HEK293 (cell line): ENCODE measurements around the gene GBA3.

Source experiments
- CTCF ChIA-PET: fragments of 350-600 bp; formaldehyde crosslinking; extraction: SDS; loops from one replicate; lab custom pipeline; 2021; ENCODE audit warnings: antibody characterized with exemption; lab: Yijun Ruan, JAX
- POLR2A ChIA-PET: fragments of 300-600 bp; formaldehyde crosslinking; extraction: SDS; loops from one replicate; lab custom pipeline; 2020; ENCODE audit warnings: antibody characterized with exemption, inconsistent platforms; lab: Yijun Ruan, JAX
- H3K27ac ChIP-seq: fragments of 200-500 bp; sonication (Bioruptor generic); 2 replicates; pipeline ENCODE4 v1.5.1; 2014; ENCODE audit warnings: low read depth, low read length, control low read depth, inconsistent platforms; ENCODE audit errors: extremely low read depth
- H3K36me3 ChIP-seq, 2 experiments: fragments of 200-500 bp in 1 of 2; sonication (Bioruptor generic) in 1 of 2; 1 replicate in 1 of 2; 2 replicates in 1 of 2; pipeline ENCODE4 v1.5.1; 2014 to 2017; ENCODE audit warnings: inconsistent platforms in 2 of 2, low read length in 2 of 2; ENCODE audit not compliant: control insufficient read depth in 2 of 2, insufficient read depth in 1 of 2
- H3K4me1 ChIP-seq: fragments of 200-500 bp; sonication (Bioruptor generic); 2 replicates; pipeline ENCODE4 v1.5.1; 2014; ENCODE audit warnings: mild to moderate bottlenecking, low read length, inconsistent platforms; ENCODE audit not compliant: control insufficient read depth, insufficient read depth
- H3K4me3 ChIP-seq: 2 replicates; pipeline ENCODE4 v1.5.1; 2011; ENCODE audit warnings: low read depth, mild to moderate bottlenecking, control low read depth, low read length, moderate library complexity
- H3K9me3 ChIP-seq: fragments of 200-500 bp; sonication (Bioruptor generic); 2 replicates; pipeline ENCODE4 v1.5.1; 2014; ENCODE audit warnings: low read depth, low read length, inconsistent platforms; ENCODE audit not compliant: control insufficient read depth, insufficient read depth
- GLIS1 ChIP-seq: fragments of 450-650 bp; formaldehyde crosslinking; IDR thresholded peaks from 2 replicates; pipeline ENCODE4 v1.5.1; 2016; ENCODE audit warnings: missing biosample characterization, missing genetic modification characterization
- GLIS2 ChIP-seq: fragments of 450-650 bp; formaldehyde crosslinking; IDR thresholded peaks from 2 replicates; pipeline ENCODE4 v1.5.1; 2016; ENCODE audit warnings: missing biosample characterization, missing genetic modification characterization
- SCRT2 ChIP-seq: fragments of 450-650 bp; formaldehyde crosslinking; IDR thresholded peaks from 2 replicates; pipeline ENCODE4 v1.5.1; 2016; ENCODE audit warnings: missing biosample characterization, missing genetic modification characterization
- ZBTB20 ChIP-seq: fragments of 450-650 bp; formaldehyde crosslinking; IDR thresholded peaks from 2 replicates; pipeline ENCODE4 v1.5.1; 2016; ENCODE audit warnings: missing biosample characterization, missing genetic modification characterization
- ZNF221 ChIP-seq: fragments of 450-650 bp; formaldehyde crosslinking; IDR thresholded peaks from 2 replicates; pipeline ENCODE4 v1.5.1; 2017; ENCODE audit warnings: missing biosample characterization, missing genetic modification characterization, borderline replicate concordance
- ZNF48 ChIP-seq: fragments of 450-650 bp; formaldehyde crosslinking; IDR thresholded peaks from 2 replicates; pipeline ENCODE4 v1.5.1; 2016; ENCODE audit warnings: missing biosample characterization, missing genetic modification characterization
- ZNF488 ChIP-seq: fragments of 450-650 bp; formaldehyde crosslinking; IDR thresholded peaks from 2 replicates; pipeline ENCODE4 v1.5.1; 2016; ENCODE audit warnings: missing biosample characterization, missing genetic modification characterization
- ZNF549 ChIP-seq: fragments of 450-650 bp; IDR thresholded peaks from 2 replicates; pipeline ENCODE4 v1.5.1; 2018; ENCODE audit warnings: missing biosample characterization, missing genetic modification characterization, mild to moderate bottlenecking, inconsistent platforms, moderate library complexity
- ZNF670 ChIP-seq: fragments of 450-650 bp; formaldehyde crosslinking; IDR thresholded peaks from 2 replicates; pipeline ENCODE4 v1.5.1; 2016; ENCODE audit warnings: missing biosample characterization, missing genetic modification characterization, low read depth
- ZNF768 ChIP-seq: fragments of 450-650 bp; formaldehyde crosslinking; IDR thresholded peaks from 2 replicates; pipeline ENCODE4 v1.5.1; 2018; ENCODE audit warnings: missing biosample characterization, mild to moderate bottlenecking, missing genetic modification characterization
- TF ChIP-seq, protein P1 (sequence below): fragments of 450-650 bp; formaldehyde crosslinking; IDR thresholded peaks from 2 replicates; pipeline ENCODE4 v1.5.1; 2016; ENCODE audit warnings: missing biosample characterization, missing genetic modification characterization
- TF ChIP-seq, protein P2 (sequence below): fragments of 450-650 bp; formaldehyde crosslinking; IDR thresholded peaks from 2 replicates; pipeline ENCODE4 v1.5.0; 2017; ENCODE audit warnings: missing biosample characterization, missing genetic modification characterization, borderline replicate concordance
- TF ChIP-seq, protein P3 (sequence below): fragments of 450-650 bp; formaldehyde crosslinking; IDR thresholded peaks from 2 replicates; pipeline ENCODE4 v1.5.1; 2017; ENCODE audit warnings: missing biosample characterization, missing genetic modification characterization
- TF ChIP-seq, protein P4 (sequence below): fragments of 450-650 bp; formaldehyde crosslinking; IDR thresholded peaks from 2 replicates; pipeline ENCODE4 v1.5.1; 2016; ENCODE audit warnings: missing biosample characterization, missing genetic modification characterization

The GBA3 gene

DNA sequence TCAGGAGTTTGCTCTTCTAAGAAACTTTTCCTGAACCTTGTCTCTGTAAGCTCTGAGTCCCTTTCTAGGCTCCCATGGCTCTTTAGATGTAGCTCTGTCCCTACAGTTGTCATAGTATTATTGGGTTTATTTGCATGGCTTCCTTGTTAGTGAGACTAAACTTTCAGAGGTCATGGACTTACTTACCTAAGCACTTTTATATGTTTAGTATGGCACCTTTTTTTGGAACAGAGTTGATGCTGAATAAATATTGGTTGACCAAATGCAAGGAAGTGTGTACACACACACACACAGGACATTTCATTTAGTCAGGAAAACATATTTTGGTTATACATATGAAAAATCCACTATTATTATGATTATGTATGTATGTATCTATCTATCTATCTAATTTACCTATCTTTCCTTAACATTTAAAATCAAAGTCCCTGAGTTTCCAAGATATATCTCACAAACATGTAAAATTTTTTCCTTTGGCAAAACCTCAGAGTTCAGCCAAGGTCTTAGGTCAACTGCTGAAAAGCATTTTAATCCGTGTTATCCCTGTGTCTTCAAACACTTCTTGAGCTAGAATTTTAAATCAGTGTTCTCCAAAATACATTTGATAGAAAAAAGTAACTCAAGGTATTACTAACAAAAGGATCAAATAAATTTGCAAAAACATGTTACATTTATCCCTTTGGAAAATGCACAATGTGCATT lies 47.1 kb upstream of the GBA3 start:
- Histone ChIP-seq H3K4me1 (no peaks in the 10 kb centered on the region), H3K9me3 (no peaks in the 10 kb centered on the region), H3K27ac (no peak overlapping the region), H3K4me3 (no peak overlapping the region), H3K36me3 (no peaks in the 10 kb centered on the region)
- TF ChIP-seq, protein P1, sequence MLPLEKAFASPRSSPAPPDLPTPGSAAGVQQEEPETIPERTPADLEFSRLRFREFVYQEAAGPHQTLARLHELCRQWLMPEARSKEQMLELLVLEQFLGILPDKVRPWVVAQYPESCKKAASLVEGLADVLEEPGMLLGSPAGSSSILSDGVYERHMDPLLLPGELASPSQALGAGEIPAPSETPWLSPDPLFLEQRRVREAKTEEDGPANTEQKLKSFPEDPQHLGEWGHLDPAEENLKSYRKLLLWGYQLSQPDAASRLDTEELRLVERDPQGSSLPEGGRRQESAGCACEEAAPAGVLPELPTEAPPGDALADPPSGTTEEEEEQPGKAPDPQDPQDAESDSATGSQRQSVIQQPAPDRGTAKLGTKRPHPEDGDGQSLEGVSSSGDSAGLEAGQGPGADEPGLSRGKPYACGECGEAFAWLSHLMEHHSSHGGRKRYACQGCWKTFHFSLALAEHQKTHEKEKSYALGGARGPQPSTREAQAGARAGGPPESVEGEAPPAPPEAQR (tag by site-specific recombination), result no peak
- TF ChIP-seq SCRT2, result no peak
- POLR2A ChIA-PET, result no interaction called here
- CTCF ChIA-PET, result no interaction called here

GRCh38 chr4:22648996-22649395 lies 43.7 kb upstream of the GBA3 start:
- Histone ChIP-seq H3K27ac (no peak overlapping the region), H3K4me3 (no peak overlapping the region), H3K36me3 (no peaks in the 10 kb centered on the region), H3K9me3 (no peaks in the 10 kb centered on the region), H3K4me1 (no peaks in the 10 kb centered on the region)
- ChIA-PET POLR2A (no interaction called here), CTCF (no interaction called here)
- TF ChIP-seq ZNF488, result no peak
- no peak for TF ChIP-seq ZNF549 (tag by site-specific recombination)
- no peak for TF ChIP-seq ZNF670 (tag by site-specific recombination)
- TF ChIP-seq, protein P2, sequence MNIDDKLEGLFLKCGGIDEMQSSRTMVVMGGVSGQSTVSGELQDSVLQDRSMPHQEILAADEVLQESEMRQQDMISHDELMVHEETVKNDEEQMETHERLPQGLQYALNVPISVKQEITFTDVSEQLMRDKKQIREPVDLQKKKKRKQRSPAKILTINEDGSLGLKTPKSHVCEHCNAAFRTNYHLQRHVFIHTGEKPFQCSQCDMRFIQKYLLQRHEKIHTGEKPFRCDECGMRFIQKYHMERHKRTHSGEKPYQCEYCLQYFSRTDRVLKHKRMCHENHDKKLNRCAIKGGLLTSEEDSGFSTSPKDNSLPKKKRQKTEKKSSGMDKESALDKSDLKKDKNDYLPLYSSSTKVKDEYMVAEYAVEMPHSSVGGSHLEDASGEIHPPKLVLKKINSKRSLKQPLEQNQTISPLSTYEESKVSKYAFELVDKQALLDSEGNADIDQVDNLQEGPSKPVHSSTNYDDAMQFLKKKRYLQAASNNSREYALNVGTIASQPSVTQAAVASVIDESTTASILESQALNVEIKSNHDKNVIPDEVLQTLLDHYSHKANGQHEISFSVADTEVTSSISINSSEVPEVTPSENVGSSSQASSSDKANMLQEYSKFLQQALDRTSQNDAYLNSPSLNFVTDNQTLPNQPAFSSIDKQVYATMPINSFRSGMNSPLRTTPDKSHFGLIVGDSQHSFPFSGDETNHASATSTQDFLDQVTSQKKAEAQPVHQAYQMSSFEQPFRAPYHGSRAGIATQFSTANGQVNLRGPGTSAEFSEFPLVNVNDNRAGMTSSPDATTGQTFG (tag by site-specific recombination), result no peak
- no peak for TF ChIP-seq GLIS2 (tag by site-specific recombination)
- TF ChIP-seq ZNF221 (tag by site-specific recombination), result no peak
- TF ChIP-seq ZNF768 (tag by site-specific recombination), result no peak
- TF ChIP-seq ZNF48 (tag by site-specific recombination), result no peak
- no peak for TF ChIP-seq ZBTB20 (tag by site-specific recombination)
- no peak for TF ChIP-seq GLIS1 (tag by site-specific recombination)
- TF ChIP-seq, protein P3, sequence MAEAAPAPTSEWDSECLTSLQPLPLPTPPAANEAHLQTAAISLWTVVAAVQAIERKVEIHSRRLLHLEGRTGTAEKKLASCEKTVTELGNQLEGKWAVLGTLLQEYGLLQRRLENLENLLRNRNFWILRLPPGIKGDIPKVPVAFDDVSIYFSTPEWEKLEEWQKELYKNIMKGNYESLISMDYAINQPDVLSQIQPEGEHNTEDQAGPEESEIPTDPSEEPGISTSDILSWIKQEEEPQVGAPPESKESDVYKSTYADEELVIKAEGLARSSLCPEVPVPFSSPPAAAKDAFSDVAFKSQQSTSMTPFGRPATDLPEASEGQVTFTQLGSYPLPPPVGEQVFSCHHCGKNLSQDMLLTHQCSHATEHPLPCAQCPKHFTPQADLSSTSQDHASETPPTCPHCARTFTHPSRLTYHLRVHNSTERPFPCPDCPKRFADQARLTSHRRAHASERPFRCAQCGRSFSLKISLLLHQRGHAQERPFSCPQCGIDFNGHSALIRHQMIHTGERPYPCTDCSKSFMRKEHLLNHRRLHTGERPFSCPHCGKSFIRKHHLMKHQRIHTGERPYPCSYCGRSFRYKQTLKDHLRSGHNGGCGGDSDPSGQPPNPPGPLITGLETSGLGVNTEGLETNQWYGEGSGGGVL (tag by site-specific recombination), result no peak
- TF ChIP-seq, protein P4, sequence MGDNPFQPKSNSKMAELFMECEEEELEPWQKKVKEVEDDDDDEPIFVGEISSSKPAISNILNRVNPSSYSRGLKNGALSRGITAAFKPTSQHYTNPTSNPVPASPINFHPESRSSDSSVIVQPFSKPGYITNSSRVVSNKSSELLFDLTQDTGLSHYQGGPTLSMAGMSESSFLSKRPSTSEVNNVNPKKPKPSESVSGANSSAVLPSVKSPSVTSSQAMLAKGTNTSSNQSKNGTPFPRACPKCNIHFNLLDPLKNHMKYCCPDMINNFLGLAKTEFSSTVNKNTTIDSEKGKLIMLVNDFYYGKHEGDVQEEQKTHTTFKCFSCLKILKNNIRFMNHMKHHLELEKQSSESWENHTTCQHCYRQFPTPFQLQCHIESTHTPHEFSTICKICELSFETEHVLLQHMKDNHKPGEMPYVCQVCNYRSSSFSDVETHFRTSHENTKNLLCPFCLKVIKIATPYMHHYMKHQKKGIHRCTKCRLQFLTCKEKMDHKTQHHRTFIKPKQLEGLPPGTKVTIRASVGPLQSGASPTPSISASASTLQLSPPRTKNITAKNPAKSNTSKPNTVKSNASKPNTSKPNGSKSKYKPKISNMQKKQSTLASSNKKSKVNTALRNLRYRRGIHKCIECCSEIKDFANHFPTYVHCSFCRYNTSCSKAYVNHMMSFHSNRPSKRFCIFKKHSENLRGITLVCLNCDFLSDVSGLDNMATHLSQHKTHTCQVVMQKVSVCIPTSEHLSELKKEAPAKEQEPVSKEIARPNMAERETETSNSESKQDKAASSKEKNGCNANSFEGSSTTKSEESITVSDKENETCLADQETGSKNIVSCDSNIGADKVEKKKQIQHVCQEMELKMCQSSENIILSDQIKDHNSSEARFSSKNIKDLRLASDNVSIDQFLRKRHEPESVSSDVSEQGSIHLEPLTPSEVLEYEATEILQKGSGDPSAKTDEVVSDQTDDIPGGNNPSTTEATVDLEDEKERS (tag by site-specific recombination), result no peak
